Globus pallidus (tissue), 1 donor: ENCODE results near the gene OTUB1.

Source experiments
- DNase-seq: peaks from one replicate; pipeline ENCODE4 v3.0.0-alpha.2; 2015; ENCODE audit warnings: low spot score

The OTUB1 gene

DNA sequence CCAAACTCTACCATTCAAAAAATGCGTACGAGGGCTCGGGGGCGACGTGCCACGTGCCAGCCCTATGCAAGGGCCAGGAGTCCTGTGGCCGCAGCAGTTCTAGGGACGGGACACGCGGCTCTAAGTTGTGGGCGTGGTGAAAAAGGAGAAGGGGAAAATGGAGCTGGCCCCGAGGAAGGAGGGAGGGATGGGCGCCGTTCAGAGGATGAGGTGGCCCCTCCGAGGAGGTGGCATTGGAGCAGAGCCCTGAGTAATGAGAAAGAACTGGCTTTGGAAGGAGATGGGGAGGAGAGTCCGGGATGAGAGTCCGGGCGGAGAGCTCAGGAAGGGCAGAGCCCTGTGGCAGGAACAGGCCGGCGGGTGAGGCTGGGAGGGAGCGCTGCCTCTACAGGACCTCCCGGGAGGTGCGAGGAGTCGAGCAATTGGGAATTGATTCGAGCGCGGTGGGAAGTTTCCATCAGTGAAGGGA, 21.0 kb downstream of the OTUB1 start:
- DNase-seq, result no peak

DNA sequence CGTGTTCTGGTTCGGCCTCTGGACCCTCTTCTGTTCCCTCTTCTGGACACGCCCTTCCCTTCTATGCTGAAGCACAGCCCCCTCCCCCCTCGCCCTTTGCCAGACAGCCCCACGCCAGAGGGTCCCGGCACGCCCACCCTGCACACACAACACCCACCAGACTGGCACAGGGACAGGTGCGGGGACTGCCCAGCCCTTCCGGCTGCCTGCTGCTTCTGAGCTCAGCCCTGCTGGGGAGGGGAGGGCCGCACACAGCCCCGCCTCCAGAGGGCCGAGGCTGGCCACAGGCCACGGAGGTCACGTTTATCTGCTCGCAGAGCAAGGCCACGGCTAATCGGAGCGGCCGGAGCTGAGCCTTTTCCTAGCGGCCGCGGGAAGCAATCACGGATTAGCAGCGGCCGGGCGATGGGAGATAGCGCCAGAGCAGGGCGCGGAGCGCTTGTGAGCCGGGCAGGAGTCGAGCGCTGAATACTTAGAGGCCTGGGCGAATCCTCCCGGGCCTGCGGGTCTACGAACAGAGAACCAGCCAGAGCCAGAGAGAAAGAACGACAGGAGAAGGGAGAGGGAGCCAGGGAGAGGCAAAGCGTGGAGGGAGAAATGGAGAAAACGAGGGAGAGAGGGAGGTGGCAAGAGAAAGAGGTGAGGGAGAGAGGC, 21.5 kb downstream of the OTUB1 start:
- DNase-seq, result peak; percentile 50

DNA sequence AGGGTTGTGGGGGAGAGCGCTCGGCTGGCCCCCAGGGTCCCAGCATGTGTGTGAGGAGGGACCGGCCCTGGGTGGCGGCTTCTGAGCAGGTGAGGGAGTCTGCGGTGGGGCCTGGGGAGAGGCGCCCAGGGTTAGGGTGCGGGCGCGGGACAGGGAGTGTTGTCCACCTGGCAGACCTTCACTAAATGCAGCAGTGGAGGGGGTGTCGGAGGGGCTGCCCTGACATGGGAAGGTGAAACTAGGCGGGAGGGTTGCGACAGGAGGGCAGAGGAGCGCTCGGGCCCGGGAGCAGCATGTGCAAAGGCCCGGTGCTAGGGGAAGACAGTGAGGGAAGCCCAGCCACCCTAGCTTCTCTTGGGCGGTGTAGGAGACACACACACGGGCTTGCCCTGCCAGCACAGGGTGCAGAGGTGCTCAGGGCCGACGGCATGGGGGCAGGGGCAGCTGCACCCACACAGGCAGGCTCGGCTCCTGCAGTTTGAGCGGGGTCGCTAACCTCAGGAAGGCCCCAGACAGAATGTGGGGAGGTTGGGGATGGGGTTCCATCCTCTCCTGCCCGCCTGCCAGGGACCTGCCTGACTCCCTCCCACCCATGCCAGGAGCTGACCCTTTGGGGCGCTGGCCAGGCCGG, 22.2 kb downstream of the OTUB1 start:
- DNase-seq, result no peak

DNA sequence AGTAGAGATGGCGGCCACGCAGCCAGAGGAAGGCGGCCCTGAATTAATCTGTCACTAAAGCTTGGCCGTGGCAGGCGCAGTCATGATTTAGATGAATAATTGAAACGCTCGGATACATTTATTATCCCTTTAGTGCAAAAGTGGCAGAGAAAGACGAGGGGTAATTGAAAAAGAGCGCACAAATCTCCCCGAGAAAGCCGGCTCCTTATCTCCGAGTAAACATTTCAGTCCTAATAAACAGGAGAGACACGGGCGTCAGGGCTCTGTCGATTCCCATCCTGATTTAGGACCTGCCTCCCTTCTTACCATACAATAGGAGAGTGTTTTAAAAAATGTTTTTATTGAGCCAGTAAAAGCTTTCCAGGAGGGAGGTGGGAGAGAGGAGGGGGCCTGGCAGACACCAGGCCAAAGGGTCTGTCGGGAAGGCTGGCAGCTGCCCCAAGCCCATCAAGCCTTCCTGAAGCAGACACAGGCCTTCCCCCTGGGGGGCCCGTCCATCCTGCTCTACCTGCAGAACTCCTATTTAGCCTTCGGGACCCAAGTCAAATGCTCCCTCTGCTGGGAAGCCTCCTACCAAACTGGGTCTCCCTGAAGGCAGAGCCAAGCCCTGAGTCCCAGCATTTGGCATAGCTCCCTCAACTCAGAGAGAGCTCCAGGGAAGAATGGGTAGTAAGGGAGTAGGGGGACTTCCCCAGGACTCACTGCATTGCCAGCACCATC, 22.8 kb downstream of the OTUB1 start:
- no peak for DNase-seq

DNA sequence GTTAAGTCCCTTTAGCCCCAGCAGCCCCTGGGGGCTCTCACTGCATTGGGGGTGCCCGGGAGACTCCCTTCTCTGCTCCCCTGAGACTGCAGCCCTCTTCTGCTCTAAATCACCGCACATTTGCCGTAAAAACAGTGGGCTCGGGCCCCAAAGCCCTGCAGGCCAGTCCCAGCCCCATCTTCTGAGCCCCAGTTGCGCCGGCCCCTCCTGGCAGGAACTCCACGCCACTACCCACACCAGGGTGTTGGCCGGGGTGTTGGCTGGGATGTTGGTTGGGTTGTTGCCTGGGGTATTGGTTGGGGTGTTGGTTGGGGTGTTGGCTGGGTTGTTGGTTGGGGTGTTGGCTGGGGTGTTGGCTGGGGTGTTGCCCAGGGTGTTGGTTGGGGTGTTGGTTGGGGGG, 23.5 kb downstream of the OTUB1 start:
- no peak for DNase-seq

DNA sequence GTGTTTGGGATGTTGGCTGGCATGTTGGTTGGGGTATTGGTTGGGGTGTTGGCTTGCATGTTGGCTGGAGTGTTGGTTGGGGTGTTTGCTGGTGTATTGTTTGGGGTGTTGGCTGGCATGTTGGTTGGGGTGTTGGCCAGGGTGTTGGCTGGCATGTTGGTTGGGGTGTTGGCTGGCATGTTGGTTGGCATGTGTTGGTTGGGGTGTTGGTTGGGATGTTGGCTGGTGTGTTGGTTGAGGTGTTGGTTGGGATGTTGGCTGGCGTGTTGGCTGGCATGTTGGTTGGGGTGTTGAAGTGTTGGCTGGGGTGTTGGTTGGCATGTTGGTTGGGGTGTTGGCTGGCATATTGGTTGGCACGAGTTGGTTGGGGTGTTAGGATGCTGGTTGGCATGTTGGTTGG, 24.5 kb downstream of the OTUB1 start:
- DNase-seq, result no peak

DNA sequence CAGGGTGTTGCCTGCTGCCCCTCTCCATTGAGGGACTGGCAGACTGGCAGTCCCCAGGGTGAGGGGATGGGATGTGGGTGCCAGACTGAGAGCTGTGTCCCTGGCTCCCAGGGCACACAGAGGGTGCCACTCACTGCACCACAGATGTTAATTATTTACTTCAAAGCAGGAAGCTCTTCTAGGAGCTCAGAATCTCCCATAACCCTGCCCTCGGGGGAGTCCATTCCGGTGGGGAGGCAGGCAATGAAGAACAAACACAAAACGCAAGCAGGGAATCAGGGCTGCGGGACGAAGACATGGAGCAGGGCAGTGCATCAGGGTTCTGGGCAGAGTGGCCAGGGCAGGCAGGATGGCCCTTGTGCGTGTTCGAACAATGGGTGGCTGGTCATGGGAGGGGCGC, 25.1 kb downstream of the OTUB1 start:
- no peak for DNase-seq

DNA sequence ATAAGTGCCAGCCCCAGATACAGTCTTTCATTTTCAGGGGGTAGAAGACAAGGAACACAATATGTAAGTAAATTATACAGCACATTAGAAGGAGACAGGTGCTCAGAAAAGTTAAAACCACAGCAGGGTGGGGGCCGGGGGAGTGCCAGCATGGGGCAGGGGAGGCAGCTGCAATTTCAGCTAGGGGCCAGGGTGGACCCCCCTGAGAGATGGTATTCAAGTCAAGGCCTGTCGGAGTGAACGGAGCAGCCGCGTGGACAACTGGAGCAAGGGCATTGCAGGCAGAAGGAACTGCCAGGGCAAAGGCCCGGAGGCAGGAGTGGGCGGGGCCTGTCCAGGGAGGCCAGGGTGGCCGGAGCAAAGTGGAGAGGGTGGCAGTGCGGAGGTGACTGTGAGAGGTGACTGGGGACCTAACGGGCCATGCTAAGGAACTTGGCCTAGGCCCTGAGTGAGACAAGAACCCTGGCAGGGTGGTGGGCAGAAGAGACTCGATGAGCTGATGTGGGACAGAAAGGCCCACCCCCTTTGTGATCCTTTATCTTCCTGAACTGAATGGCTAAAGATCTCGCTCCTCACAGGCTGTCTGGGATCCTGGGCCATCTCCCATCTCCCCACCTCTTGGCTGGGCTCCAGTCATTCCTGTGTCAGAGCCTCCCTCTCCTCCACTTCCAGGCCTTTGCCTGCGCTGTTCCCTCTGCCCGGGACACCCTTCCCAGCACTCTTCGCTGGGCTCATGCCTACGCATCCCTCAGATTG, 27.1 kb downstream of the OTUB1 start:
- no peak for DNase-seq

DNA sequence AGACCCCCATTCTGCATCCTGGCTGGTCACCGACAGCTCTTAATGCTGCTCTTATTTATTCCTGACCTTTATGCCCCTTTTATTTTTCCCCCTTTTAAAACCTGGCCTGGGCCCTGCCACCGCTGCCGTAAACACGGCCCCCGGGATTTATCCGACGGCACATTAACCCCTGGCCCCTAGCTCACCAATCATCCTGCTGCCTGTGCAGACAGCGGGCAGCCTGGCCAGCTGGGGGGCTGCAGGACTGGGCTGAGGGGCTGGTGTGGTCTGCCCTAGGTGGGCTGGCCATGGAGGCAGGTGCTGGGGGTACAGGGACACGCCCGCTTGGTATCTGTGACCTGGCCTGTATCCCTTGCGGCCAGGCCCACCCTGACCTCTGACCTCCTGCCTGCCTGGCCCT, 28.1 kb downstream of the OTUB1 start:
- no peak for DNase-seq

DNA sequence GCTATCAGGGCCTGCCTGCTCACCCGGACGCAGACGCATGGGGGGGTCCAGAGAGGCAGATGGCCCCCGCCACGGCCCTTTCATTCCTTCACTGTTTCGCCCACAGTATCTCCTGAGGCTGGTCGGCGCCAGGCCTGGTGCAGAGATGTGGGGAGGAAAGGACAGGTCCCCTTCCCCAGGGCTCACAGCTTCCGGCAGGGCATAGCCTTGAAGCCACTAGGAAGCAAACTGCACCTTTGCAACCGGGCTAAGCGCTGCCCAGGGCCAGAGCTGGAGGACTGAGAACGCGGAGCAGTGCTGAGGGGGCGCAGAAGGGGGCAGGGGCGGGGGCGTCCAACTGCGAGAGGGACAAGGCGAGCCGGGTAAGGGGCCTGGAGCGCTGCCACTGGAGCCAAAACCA, 29.3 kb downstream of the OTUB1 start:
- DNase-seq, result no peak

DNA sequence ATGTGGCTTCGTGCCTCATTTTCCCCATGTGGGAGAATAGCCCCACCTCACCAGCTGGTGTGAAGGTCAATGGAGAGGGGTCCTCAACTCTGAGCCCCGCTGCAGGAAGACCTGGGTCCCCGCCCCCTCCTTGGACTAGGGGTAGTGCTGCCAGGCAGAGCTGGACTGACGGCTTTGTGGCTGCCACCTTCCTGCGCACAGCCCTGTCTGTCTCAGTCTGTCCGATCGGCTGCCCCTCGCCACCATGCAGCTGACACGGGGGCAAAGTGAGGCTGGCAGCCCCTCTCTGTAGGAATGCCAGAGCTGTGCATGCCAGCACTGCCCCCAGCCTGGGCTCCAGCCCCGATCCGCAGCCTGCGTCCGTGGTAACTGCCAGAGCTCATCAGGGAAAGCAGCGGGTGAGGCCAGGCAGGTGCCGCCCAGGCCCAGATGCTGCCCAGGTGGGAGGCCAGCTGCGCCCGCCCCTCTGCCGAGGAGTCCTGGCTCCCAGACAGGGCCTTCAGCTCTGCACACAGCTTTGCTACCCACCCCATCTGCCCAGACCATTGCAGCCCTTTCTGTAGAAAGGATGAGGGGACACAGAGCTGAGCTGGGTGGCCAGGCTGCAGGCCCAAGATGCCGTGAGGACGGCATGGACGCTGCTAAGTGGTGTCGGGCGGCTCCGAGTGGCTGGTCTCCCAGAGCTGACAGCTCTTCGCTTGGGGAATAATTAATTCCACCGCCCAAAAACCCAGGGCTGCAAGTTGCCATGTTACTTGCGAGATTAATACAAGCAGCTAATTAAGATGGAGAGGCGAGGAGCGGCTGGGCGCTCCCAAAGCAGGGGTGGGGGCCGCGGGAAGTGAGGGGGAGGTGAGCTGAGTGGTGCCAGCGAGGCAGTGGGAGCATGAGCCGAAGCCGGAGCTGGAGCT, 30.0 kb downstream of the OTUB1 start:
- no peak for DNase-seq

DNA sequence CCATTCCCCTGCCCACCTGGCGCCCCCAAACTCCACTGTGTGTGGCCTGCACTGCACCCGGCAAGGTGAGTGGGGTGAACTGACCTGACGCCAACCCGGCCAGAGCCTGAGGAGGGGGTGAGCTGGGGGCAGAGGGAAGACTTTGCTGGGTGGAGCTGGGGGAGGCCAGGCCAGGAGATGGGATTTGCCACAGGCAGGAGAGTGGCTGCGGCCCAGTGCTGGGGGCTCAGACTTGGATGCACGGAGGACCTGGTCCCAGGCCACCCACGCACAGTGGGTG, 31.6 kb downstream of the OTUB1 start:
- DNase-seq, result no peak

DNA sequence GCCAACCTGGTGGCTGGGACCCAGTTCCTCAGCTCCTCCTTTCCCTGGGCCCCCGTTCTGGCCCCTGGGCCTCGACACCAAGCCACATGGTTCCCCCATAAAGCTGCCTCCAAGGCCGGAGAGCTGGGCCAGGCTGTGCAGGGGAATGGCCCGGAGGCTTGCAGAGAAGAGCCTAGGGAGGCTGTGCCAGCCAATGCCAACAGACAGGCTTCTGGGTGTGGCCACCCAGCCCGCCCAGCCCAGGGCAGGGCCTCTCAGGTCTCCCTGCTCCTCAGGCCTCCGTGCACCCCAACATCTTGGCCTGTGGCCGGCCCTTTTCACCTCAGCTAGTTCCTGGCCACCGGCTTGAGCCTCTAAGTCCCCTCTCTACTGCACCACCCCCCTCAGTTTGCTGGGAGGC, 32.1 kb downstream of the OTUB1 start:
- no peak for DNase-seq

DNA sequence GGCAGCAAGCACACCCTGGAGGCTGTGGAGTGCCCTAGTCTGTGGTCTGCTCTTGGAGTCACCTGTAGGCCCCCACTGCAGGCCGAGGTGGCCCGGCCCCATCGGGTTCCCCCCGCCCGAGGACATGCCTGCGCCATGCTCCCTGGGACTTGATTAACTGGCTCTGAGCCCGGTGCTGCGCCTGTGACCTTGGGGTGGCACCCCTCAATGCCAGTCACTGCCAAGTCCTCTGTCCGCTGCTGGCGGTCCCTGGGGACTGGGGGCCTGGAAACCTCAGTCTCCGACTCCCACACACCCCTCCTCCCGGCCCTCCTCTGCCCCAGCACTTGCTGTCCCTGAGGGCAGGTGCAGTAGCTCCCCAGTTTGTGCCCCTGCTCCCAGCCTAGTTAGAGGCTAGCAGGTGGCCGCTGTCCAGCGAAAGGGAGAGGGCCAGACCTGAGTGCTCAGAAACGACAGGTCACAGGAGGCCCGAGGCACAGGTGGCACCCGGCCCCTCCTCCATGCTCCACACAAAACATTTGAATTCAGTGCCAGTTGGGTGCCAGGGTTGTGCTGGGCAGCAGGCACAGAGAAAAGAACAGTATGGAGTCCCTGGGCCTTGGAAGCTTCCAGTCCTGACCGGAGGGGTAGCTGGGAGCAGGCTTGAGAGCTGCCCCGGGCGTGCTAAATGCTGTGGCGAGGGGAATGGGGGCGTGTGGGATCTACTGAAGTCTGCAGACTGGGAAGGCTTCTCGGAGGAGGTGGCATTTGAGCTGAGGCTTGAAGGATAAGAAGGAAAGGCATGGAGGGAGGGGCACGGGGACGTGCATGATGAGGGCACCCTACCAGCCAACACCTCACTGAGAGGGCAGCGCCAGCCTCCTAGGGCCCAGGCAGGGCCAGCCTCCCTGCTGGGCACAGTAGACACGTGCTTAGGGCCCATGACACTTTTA, 33.1 kb downstream of the OTUB1 start:
- DNase-seq, result no peak

DNA sequence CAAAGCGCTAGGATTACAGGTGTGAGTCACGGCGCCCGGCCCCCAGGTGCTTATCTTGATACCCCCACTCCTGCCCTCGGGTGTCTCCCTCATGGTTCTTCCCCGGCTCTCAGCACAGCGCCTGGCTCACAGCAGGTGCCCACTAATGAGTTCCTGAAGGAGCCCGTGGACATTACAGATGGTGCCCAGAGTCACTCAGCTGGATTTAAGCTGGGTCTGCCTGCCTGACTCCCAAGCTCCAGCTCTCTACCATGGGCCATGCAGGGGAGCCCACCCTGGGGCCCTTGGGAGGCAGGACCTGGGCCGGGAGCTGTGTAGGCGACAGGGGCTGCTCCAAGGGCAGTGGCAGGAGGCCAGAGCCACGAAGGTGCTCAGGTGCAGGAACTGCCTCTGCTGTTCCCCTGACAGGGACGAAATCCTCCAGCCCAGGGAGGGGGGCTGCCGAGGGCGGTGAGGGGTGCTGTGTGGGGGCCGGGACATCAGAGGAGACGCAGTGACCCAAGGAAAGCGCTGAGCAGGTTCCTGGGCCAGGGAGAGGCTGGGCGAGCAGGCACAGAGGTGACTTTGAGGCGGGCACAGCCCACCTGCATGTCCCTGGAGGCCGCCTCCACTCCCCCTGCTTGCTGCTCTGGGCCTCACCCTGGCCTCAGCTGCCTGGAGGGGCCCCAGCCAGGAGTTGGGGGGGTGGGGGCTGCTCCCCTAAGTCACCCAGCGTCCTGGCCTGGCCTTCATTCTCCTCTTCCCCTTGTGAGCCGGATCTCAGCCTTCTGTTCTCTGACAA, 34.9 kb downstream of the OTUB1 start:
- DNase-seq, result no peak

DNA sequence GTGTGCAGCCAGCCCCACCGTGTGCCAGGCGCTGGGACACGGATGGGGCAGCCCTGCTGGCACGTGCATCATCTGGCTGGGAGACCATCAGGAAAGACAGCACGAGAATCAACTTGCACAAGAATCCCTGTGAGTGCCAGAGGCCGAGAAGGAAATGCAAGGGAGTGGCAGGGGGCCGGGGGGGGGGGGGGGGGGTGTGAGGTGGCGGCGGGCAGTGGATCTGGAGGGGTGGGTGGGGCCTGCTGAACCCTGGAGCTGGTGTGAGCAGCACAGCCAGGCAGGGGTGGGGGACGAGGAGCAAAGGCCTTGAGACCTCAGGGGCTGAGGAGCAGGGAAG, 35.5 kb downstream of the OTUB1 start:
- no peak for DNase-seq

DNA sequence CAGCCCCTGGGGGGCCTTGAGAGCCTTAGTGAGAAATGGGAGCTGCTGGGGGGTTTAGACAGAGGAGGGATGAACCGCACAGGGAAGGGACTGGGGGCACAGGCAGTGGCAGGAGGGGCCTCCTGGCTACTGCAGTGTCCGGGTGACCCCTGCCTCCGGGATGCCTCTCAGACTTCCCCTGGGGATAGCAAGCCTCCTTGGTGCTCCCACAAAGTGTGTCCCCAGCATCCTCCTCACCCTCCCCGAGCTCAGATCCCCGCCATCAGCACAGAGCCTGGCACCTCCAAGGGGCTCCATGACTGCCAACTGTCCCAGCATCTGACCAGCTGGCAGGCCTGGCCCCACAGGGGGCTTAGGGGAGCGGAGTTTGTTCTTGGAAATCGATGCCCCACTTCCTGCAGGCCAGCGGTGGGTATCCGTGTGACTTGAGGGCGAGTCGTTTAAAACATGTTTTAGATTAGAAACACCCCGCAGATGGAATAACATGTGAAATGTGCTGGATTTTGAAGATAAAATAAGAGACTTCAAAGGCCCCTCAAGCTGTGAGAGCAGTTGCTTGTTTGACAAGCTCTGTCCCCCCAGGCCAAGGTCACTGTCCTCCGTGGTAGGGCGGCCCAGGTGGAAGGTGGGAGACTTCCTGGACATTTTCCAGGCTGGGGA, 36.0 kb downstream of the OTUB1 start:
- DNase-seq, result no peak

DNA sequence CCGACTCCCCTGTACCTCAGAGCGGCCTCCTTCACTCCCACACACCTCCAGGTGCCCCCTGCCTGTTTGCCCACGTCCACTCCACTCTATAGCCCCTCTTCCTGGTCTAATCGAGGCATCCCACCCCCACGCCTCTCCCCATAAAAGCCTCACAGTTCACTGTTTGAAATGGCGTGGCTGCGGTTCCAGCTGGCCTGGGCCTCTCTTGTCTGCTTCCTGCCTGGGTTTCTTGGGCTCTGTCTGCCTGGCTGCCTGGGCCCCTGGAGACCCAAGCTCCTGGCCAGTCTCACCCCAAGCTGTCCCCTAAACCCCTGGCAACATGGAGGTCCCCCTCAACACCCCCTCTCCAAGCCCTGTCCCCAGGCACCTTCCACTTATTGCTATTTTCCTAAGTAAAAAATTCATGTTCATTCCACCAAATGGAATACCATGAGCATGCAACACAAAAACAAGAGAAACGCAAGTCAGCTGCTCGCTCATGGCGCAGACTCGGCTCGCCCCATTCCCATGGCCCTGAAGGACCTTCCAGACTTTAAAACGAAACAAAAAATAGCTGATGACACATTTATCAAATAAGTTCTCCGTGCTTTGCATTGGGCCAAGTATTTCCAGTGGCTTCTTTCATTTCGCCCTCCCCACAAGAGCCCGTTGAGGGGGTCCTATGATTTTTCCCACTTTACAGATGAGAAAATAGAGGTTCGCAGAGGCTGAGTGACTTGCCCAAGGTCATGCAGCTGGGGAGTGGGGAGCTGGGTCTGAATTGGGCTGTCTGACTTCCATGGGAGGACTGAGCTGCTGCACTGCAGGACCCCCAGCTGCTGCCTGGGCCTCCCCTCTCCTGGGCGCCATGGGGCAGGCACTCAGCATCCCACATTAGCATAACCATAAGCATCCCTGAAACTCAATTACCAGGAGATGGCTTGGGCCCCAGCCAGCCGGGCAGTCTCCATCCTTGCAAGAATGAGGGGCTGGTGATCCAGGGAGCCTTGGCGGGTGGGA, 37.8 kb downstream of the OTUB1 start:
- DNase-seq, result no peak
